WTC11 (cell line): Measurements from ENCODE around the gene ACP4. TPM values are rescaled to one million over a fixed set of nuclear protein-coding genes. Genes with fewer than 3 reads are reported as not detected.

Experiments used
- ATAC-seq: fragments of 200-7000 bp; cut with Tn5 transposase; 2 replicates; pipeline ENCODE4 v1.10.0; 2021; ENCODE audit warnings: mild to moderate bottlenecking, moderate library complexity
- CTCF ChIA-PET: fragments of 300-600 bp; sonication (Branson Sonifier 250); formaldehyde crosslinking; loops from one replicate; lab custom pipeline; 2021; ENCODE audit warnings: antibody characterized with exemption; lab: Charles Lee
- POLR2A ChIA-PET: fragments of 350-600 bp; sonication (Branson Sonifier 250); formaldehyde crosslinking; loops from one replicate; lab custom pipeline; 2021; ENCODE audit warnings: antibody characterized with exemption; lab: Charles Lee
- DNase-seq: peaks from one replicate; pipeline ENCODE4 v3.0.0; 2021; ENCODE audit warnings: low spot score
- H3K27ac Mint-ChIP-seq: 2 replicates; pipeline ENCODE4 v1.8.0; 2021; ENCODE audit warnings: mixed read lengths
- H3K27me3 Mint-ChIP-seq: 2 replicates; pipeline ENCODE4 v1.8.0; 2021; ENCODE audit warnings: low read depth, mild to moderate bottlenecking, moderate library complexity, mixed read lengths
- H3K36me3 Mint-ChIP-seq: 2 replicates; pipeline ENCODE4 v1.8.0; 2021; ENCODE audit warnings: mixed read lengths
- H3K4me1 Mint-ChIP-seq: 2 replicates; pipeline ENCODE4 v1.8.0; 2022; ENCODE audit warnings: mixed read lengths
- H3K4me3 Mint-ChIP-seq: 2 replicates; pipeline ENCODE4 v1.8.0; 2021; ENCODE audit warnings: mild to moderate bottlenecking, moderate library complexity, mixed read lengths
- H3K9me3 Mint-ChIP-seq: 2 replicates; pipeline ENCODE4 v1.8.0; 2021; ENCODE audit warnings: mixed read lengths
- AFF4 ChIP-seq: sonication (generic); formaldehyde crosslinking; IDR thresholded peaks from 2 replicates; pipeline ENCODE4 v1.8.1; 2023; ENCODE audit warnings: mild to moderate bottlenecking, missing genetic modification reagents, borderline replicate concordance
- AR ChIP-seq: fragments of 250-450 bp; sonication (Bioruptor Pico); IDR thresholded peaks from 2 replicates; pipeline ENCODE4 v1.9.0; 2021; ENCODE audit warnings: mild to moderate bottlenecking
- ARID4B ChIP-seq: sonication (generic); formaldehyde crosslinking; IDR thresholded peaks from 2 replicates; pipeline ENCODE4 v1.8.0; 2023; ENCODE audit warnings: missing genetic modification reagents, mild to moderate bottlenecking, borderline replicate concordance
- ATF6 ChIP-seq: sonication (generic); formaldehyde crosslinking; IDR thresholded peaks from 2 replicates; pipeline ENCODE4 v1.8.1; 2023; ENCODE audit warnings: mild to moderate bottlenecking, missing genetic modification reagents
- CREB1 ChIP-seq: sonication (generic); formaldehyde crosslinking; IDR thresholded peaks from 2 replicates; pipeline ENCODE4 v1.8.0; 2023; ENCODE audit warnings: mild to moderate bottlenecking, missing genetic modification reagents
- ESRRA ChIP-seq: sonication (generic); formaldehyde crosslinking; IDR thresholded peaks from 2 replicates; pipeline ENCODE4 v1.8.1; 2022; ENCODE audit warnings: mild to moderate bottlenecking, missing genetic modification reagents, borderline replicate concordance
- MAX ChIP-seq: sonication (generic); formaldehyde crosslinking; IDR thresholded peaks from 2 replicates; pipeline ENCODE4 v1.8.0; 2022; ENCODE audit warnings: mild to moderate bottlenecking, missing genetic modification reagents
- PRRX2 ChIP-seq: fragments of 250-450 bp; sonication (Bioruptor Pico); IDR thresholded peaks from 2 replicates; pipeline ENCODE4 v1.8.0; 2021; ENCODE audit warnings: mild to moderate bottlenecking
- STAT6 ChIP-seq: sonication (generic); formaldehyde crosslinking; conservative IDR thresholded peaks from 2 replicates; pipeline ENCODE4 v1.8.1; 2023; ENCODE audit warnings: mild to moderate bottlenecking, low read depth, missing genetic modification reagents, moderate library complexity
- TEAD1 ChIP-seq: sonication (generic); formaldehyde crosslinking; IDR thresholded peaks from 2 replicates; pipeline ENCODE4 v1.8.0; 2022; ENCODE audit warnings: mild to moderate bottlenecking, missing genetic modification reagents
- ZMAT4 ChIP-seq: fragments of 250-450 bp; sonication (Bioruptor Pico); IDR thresholded peaks from 2 replicates; pipeline ENCODE4 v1.9.0; 2021; ENCODE audit warnings: mild to moderate bottlenecking
- ZNF317 ChIP-seq: sonication (generic); formaldehyde crosslinking; IDR thresholded peaks from 2 replicates; pipeline ENCODE4 v1.8.1; 2023; ENCODE audit warnings: low read depth, mild to moderate bottlenecking, moderate library complexity, missing genetic modification reagents, borderline replicate concordance
- ZNF396 ChIP-seq: fragments of 250-450 bp; sonication (Bioruptor Pico); IDR thresholded peaks from 2 replicates; pipeline ENCODE4 v1.8.0; 2021; ENCODE audit warnings: mild to moderate bottlenecking, moderate library complexity, borderline replicate concordance
- total RNA-seq: library from RNA; stranded (reverse); gene quantifications from 3 replicates; pipeline ENCODE4 v1.2.3, GENCODE V29; 2021

ACP4 gene
- total RNA-seq, 1 experiment from 2014 or later, result not detected

- TF ChIP-seq STAT6 (CRISPR knock-in tag) (no peak), AR (CRISPR knock-in tag) (no peak), ATF6 (CRISPR knock-in tag) (no peak), TEAD1 (CRISPR knock-in tag) (no peak), AFF4 (CRISPR knock-in tag) (no peak), ZMAT4 (CRISPR knock-in tag) (no peak)
Measured at GRCh38 chr19:50818859-50819472, 28.8 kb downstream of the ACP4 start (continued).

GRCh38 chr19:50819636-50820035 lies 29.4 kb downstream of the ACP4 start:
- peak overlapping the region; percentile 77 for H3K4me3 Mint-ChIP-seq

GRCh38 chr19:50820086-50820485 lies 29.9 kb downstream of the ACP4 start:
- peaks cover 6% of the 10 kb centered on the region for H3K9me3 Mint-ChIP-seq
- no peak for ATAC-seq
- peaks cover 37% of the 10 kb centered on the region for H3K4me1 Mint-ChIP-seq
- no peak overlapping the region for H3K27ac Mint-ChIP-seq
- H3K27me3 Mint-ChIP-seq, result peaks cover 90% of the 10 kb centered on the region
- no peaks in the 10 kb centered on the region; the same call in 1 of the 2 replicates for H3K36me3 Mint-ChIP-seq
- CTCF ChIA-PET, result interaction anchor here (0.7 to 1.4 kb wide), 8 partner anchors 10 to 264 kb away, joined by 3 to 5 read pairs (median 3); no protein-coding TSS in a partner anchor
- DNase-seq, result no peak
- H3K4me3 Mint-ChIP-seq, result peak overlapping the region; percentile 77
- POLR2A ChIA-PET, result interaction anchor here (0.9 kb wide), 2 partner anchors 15 to 24 kb away, joined by 3 read pairs; no protein-coding TSS in a partner anchor
- TF ChIP-seq MAX (peak; percentile 68), CREB1 (CRISPR knock-in tag) (no peak), ARID4B (CRISPR knock-in tag) (0 out of 2 replicates have a peak, but pooled peaks have one; percentile 35), ESRRA (no peak), PRRX2 (CRISPR knock-in tag) (no peak), ZNF396 (no peak)

More at GRCh38 chr19:50819636-50820035, 29.4 kb downstream of the ACP4 start:
- Mint-ChIP-seq H3K4me1 (peaks cover 37% of the 10 kb centered on the region), H3K27me3 (peaks cover 90% of the 10 kb centered on the region), H3K36me3 (no peaks in the 10 kb centered on the region; the same call in 1 of the 2 replicates), H3K9me3 (peaks cover 10% of the 10 kb centered on the region), H3K27ac (no peak overlapping the region)
- DNase-seq (no peak), ATAC-seq (no peak)
- TF ChIP-seq ZNF317 (CRISPR knock-in tag) (no peak), ZNF396 (no peak)
- ChIA-PET POLR2A (no interaction called here), CTCF (interaction anchor here (0.8 to 0.9 kb wide), 3 partner anchors 20 to 197 kb away, joined by 3 to 4 read pairs (median 3); no protein-coding TSS in a partner anchor)
